LNCaP clone FGC (cell line): ENCODE data around the gene NRCAM.

Experiments used
- DNase-seq: peaks from one replicate; pipeline ENCODE4 v3.0.0-alpha.2; 2011; ENCODE audit warnings: low read depth
- H3K4me3 ChIP-seq: 2 replicates; pipeline ENCODE4 v1.5.1; 2011; ENCODE audit warnings: mild to moderate bottlenecking, low read depth, low read length, control low read depth
- TF ChIP-seq, protein P1 (sequence below): IDR thresholded peaks from 2 replicates; pipeline ENCODE4 v1.5.1; 2012; ENCODE audit warnings: mild to moderate bottlenecking; ENCODE audit not compliant: control insufficient read depth, insufficient read depth; ENCODE audit errors: extremely low read depth

NRCAM gene

DNA sequence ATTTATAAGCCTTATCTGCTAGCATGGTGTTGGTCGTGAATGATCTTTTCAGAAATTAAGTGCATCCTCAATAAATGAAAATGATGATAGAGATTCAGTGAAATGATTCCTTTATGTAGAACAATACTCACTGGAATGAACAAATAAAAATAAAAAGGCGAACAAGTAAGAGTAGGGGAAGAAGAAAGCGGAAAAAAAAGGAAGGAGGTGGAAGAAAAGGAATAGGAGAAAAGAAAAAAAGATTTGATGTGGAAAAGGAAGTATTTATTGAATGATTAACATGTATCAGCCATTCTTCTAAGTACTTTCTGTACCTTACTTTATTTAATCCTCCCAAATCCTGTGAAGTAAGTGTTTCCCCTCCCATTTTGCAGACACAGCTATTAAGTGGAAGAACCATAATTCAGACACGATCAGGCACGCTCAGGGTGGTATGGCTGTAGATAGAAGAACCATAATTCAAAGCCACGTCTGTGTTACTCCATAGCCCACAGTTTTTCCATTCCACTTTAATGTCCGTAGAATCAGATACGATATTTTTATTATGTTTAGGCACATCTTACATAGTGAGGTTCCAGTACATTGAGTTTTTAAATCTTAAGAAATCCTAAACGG lies 169.8 kb downstream of the NRCAM start:
- TF ChIP-seq, protein P1, sequence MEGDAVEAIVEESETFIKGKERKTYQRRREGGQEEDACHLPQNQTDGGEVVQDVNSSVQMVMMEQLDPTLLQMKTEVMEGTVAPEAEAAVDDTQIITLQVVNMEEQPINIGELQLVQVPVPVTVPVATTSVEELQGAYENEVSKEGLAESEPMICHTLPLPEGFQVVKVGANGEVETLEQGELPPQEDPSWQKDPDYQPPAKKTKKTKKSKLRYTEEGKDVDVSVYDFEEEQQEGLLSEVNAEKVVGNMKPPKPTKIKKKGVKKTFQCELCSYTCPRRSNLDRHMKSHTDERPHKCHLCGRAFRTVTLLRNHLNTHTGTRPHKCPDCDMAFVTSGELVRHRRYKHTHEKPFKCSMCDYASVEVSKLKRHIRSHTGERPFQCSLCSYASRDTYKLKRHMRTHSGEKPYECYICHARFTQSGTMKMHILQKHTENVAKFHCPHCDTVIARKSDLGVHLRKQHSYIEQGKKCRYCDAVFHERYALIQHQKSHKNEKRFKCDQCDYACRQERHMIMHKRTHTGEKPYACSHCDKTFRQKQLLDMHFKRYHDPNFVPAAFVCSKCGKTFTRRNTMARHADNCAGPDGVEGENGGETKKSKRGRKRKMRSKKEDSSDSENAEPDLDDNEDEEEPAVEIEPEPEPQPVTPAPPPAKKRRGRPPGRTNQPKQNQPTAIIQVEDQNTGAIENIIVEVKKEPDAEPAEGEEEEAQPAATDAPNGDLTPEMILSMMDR = no peak
- no peak for DNase-seq
- H3K4me3 ChIP-seq = no peak overlapping the region

DNA sequence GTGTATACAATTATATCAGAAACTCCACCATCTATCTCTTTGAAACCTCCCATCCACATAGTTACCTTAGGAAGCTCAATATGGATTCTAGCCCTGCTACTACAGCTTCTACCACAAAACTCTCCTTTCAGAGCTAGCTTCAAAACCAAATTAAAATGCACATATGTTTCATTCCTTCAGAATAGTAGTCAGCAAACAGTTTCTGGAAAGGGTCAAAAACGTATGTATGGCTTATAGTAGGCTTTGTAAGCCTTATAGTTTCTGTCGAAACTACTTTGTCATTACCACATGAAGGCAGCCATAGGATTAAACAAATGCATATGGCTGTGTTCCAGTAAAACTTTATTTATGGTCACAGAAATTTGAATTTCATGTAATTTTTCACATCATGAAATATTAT lies 170.5 kb downstream of the NRCAM start:
- H3K4me3 ChIP-seq = no peak overlapping the region
- no peak for DNase-seq
- TF ChIP-seq, protein P1 = no peak

- DNase-seq = no peak
- TF ChIP-seq, protein P1 = no peak
- no peak overlapping the region for H3K4me3 ChIP-seq
Measured at GRCh38 chr7:108285003-108285368, 171.2 kb downstream of the NRCAM start.

GRCh38 chr7:108284349-108285002 lies 171.8 kb downstream of the NRCAM start:
- TF ChIP-seq, protein P1 = no peak
- no peak for DNase-seq
- H3K4me3 ChIP-seq = no peak overlapping the region

GRCh38 chr7:108283252-108283651 lies 173.0 kb downstream of the NRCAM start:
- TF ChIP-seq, protein P1 = no peak
- DNase-seq = no peak
- H3K4me3 ChIP-seq = no peak overlapping the region

DNA sequence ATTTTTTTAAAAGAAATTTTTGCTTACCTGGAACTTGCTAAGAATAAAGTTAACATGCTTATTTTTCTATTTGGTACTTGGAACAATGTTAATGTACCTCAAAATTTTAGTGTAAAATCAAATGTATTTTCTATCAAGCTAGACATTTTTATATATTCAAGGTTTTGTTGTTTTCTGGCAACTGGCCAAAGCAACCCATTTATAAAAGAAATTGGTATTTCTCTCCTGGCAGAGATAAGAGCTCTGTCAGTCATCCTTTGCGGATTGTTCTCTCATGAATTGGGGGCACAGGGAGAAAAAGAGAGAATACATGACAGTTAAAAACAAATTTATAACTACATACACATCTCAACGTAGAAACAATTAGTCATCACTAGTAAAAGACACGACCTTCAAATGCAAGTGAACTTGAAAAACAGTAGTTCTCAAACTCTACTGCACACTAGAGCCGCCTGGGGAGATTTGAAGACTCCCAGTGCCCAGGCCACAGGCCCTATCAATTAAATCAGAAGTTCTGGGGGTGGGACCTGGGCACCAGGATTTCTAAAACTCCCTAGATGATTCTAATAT lies 173.7 kb downstream of the NRCAM start:
- TF ChIP-seq, protein P1 = no peak
- no peak for DNase-seq

More for the DNA sequence above, 173.7 kb downstream of the NRCAM start:
- no peak overlapping the region for H3K4me3 ChIP-seq
